LNCaP clone FGC (cell line): Measurements from ENCODE around the gene CPEB4.
A peak's percentile ranks its signal among the peaks of the same experiment; 100 is the strongest.

ENCODE experiments used
- DNase-seq: peaks from one replicate; pipeline ENCODE4 v3.0.0-alpha.2; 2011; ENCODE audit warnings: low read depth
- H3K4me3 ChIP-seq: 2 replicates; pipeline ENCODE4 v1.5.1; 2011; ENCODE audit warnings: mild to moderate bottlenecking, low read depth, low read length, control low read depth
- CTCF ChIP-seq: IDR thresholded peaks from 2 replicates; pipeline ENCODE4 v1.5.1; 2012; ENCODE audit warnings: mild to moderate bottlenecking; ENCODE audit not compliant: control insufficient read depth, insufficient read depth; ENCODE audit errors: extremely low read depth

Gene CPEB4

DNA sequence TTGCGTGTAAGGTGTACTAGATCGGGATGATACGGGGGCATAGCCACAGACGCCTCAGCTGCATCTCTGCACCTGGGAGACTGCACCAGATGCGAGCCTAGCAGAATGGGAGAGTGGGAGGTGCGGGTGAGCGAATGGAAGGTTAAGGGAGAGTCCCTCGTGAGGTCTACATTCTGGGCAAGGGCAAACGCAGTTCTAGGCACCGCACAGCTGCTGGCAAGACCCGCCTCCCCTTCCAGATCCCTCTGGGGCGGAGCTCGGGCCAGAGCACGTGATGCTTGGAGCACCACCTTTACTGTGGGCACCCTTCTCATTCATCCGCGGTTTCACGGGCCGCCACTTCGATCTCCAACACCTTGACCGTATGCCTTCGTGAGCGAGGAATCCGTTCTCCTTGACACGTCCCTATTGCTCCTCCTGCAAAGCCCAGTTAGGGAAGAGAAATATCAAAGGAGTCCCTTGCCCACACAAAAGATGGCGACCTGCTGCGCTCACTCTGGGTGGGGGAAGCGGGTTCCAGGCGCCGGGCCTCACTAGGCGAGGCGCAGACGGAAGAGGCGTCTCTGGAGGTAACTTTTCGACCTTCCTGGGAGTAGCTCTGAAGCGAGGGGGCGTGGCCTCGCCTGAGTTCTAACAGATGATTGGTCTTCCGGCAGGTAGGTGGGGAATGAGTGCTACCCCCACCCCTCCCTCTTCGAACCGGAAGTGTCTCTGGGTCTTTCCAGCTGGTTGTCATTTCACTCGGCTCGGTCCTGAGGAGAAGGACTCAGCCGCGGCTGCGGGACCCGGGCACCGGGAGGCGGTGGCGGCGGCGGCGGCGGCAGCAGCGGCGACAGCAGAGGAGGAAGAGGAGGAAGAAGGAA lies at the start of gene CPEB4:
Gene CPEB4 (plus strand): TSS at position 740 of the 863 bp plus-strand sequence. CDS start 1,385 bp downstream, outside the sequence.
- H3K4me3 ChIP-seq, result peak within 1 kb of the TSS; percentile 90
- TF ChIP-seq CTCF, result no peak
- DNase-seq, result peak; percentile 98

DNA sequence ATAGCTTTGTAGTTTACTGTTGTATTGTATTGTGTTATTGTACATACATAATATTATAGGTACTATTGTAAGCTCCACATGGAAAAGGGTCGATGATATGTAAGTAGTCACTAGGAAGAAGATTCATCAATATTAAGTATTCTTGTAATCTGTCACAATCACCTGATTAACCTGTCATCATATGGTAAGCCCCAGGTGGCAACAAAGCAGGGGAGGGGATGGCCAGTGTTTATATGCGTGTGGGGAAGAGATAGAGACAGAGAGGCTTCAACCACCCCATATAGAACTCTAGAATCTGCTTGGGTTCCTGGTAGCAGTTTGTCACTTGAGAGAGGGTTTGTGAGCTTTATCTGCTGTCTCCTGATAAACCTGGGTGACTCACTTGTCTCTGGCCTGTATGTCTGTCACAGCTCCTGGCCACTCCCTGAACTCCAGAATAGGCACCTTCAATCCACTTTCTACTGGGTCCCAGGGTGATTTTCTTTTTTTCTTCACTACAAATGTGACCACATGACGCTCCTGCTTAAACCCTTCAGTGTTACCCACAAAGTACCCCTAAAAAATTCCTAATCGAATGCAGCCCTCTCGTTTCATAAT lies 48.9 kb upstream of the CPEB4 start:
- no peak for DNase-seq
- H3K4me3 ChIP-seq, result no peak overlapping the region
- TF ChIP-seq CTCF, result no peak

DNA sequence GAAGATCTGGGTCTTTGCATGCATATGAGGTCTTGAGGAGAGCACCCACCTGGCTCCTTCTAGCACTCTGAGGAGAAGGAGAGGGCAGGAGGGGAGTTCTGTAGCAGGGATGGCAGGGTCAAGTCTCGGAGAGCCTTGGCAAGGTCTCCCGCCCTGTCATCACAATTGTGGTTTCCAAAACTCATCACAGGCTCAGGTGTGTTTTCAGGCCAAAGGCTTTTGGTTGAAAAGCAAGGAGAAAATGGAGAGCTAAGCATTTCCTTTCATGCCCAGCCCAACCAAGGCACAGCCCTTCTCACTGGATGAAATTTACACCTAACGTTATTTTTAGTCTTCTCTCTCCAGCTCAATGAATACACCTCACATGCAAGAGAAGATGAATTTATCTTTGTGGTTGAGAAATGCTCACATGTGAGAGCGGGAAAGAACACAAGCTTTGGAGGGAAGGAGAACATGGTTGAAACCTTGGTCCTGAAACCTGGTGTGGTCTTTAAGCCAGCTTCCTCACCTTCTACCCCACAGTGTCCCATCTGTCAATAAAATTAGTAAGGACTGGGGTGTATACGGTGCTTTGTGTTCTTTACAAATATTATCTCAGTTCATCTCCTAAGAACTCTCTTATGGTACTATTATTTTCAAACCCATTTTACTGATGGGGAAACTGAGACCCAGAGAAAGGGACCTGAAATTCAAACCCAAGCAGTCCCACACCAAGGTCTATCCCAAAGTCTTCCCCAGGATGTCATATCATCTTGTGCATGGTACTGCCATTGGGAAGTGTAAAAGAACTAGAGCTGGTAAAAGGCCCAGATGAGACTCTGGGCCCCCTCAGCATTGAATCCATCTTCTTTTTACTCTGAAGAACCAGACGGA lies 47.8 kb upstream of the CPEB4 start:
- no peak overlapping the region for H3K4me3 ChIP-seq
- DNase-seq, result no peak
- no peak for TF ChIP-seq CTCF

DNA sequence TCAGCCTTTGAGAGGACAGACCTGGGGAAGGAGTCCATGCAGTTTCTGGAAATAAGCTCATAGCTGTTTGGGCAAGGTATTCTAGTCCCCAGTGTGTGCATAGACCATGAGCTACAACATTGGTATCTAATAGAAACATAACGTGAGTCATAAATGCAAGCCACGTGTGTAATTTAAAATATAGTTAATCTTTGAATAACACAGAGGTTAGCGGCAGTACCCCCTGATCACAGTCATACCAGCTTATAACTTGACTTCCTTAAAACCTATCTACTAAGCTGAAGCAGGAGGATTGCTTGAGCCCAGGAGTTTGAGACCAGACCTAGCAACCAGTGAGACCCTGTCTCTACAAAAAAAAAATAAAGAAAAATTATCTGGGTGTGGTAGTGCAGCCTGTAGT lies 46.4 kb upstream of the CPEB4 start:
- H3K4me3 ChIP-seq, result no peak overlapping the region
- no peak for TF ChIP-seq CTCF
- DNase-seq, result no peak

- no peak for DNase-seq
- no peak for TF ChIP-seq CTCF
- no peak overlapping the region for H3K4me3 ChIP-seq
Observed at GRCh38 chr5:173843794-173844193, 44.4 kb upstream of the CPEB4 start.

DNA sequence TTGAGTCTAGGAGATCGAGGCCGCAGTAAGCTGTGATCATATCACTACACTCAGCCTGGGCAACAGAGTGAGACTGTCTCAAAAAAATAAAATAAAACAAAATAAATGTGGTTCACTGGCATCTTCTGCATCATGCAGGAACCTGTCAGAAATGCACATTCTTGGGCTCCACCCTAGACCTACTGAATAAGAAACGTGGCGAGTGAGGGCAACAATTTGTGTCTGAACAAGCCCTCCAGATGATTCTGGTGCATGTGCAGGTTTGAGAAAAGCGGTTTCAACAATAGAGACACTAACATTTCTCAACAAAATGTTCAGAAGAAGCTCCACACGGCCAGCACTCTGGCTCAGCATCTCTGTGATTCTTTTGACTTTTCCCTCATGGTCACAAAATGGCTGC lies 42.8 kb upstream of the CPEB4 start:
- no peak for DNase-seq
- no peak overlapping the region for H3K4me3 ChIP-seq
- no peak for TF ChIP-seq CTCF
